NCI-H1048 (cell line): ENCODE results near the gene TMEM80.

Experiments
- DNase-seq: peaks from one replicate; lab custom pipeline; 2025; lab: John Stamatoyannopoulos, UW

Gene TMEM80

DNA sequence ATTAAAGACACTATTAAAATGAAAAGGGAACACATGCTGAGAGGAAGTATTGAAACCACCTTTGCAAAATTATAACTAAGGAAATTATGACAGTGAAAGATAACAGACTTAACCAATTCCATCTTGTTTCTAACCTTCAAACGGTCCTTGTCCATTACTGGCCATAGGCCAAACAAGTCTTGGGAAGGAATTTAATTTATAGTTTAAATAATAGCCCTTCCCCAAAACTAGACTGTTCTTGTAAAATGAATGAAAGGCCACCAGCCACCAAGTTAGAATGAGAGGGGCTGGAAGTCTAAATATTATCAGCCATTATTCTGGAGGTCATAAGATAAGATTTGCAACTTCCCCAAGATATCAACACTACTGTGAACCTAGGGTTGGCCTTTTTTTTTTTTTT is 49.8 kb downstream of the TMEM80 start:
- DNase-seq = no peak

DNA sequence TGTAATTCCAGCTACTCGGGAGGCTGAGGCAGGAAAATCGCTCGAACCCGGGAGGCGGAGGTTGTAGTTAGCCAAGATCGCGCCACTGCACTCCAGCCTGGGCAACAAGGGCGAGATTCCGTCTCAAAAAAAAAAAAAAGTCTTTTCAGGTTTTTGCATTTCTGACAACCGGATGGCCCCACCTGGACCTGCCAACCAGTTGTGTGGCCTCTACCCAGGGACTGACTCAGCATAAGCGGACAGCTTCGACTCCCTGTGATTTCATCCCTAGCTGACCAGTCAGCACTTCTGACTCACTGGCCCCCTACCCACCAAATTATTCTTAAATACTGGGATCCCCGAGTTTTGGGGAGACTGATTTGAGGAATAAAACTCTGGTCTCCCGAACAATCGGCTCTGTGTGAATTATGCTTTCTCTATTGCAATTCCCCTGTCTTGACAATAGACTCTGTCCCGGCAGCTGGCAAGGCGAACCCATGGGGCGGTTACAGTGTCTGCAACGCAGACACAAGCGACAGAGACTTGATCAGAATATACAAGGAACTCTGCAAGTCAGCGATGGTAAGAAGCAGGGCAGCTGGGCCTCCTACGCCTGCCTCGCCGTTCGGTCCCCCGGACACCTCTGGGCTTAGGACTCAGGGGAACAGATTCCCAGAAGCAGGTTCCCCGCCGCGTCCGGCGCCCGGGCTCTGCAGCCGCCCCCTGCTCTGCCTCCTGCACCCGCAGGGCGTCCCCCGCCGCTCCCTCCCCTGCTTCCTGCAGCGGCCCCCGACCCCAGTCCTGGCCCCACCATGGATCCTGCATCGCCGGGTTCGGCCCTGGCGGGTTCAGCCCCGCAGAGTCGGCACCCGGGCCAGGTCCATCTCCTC is 50.9 kb downstream of the TMEM80 start:
- no peak for DNase-seq

DNA sequence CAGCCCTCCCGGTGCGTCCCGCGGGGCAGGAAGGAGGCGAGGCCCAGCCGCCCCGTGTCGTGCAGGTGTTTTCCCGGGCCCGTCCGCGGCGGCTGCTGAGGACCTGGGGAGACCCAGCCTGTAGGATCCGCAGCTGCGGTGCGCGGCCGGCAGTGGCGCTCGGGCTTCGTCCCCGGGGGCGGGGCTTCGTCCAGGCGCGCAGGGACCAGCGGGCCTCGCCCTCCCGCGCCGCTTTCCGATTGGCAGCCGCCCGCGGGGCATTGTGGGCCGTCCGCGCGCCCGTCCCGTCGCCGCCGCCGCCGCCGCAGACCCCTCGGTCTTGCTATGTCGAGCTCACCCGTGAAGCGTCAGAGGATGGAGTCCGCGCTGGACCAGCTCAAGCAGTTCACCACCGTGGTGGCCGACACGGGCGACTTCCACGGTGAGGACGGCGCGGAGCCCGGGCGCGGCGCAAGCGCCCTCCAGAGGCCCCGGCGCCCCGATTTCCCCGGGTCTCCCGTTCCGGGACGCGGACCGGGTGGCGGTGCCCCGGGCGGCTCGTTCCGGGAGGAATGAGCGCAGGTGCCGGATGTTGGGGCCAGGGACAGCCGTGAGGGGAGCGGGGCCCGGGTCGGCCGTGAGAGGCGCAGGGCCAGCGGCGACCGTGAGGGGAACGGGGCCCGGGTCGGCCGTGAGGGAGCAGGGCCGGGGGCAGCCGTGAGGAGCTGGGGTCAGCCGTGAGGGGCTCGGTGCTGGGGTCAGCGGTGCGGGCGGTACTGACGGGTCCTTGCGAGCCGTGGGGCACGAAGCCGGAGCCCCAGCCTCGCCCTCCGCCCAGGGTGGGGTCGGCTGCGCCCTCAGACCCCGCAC is 51.8 kb downstream of the TMEM80 start, which contains the start of gene TALDO1:
Gene TALDO1 (plus strand): TSS at position 307 of the 849 bp plus-strand sequence. CDS start 18 bp downstream, at position 325.
- DNase-seq = peak; percentile 90

DNA sequence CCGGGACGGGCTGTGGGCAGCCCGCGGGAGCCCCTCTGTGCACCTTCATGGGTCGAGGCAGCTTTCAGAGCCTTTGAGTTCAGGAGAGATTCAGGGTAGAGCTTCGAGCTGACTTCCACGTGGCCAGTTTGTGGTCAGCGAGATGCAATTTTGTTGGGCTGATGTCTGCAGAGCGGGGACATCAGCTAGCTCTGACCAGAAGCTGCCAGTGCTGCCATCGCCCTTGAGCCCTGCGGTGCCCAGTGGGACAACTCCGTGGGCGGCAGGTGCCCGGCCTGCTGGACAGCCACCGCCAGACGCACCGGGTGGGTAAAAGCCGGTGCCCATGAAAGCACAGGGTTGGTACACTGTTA is 52.4 kb downstream of the TMEM80 start:
- DNase-seq = no peak

DNA sequence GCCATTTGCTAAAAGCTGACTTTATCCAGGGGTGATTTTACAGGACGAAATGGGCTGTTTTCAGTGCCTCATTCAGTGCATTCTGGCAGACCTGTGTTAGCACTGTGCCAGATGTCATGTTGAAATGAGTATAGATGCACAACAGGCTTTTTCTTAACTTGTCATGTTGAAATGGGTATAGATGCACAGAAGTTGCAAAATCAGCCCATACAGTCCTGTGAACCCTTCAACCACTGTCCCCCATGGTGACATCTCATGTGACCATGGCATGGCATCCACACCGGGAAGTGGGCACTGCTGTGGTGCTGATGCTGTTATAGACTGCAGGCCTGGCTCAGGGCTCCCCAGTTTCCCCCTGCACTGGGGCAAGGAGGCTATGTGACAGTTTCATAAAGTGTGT is 54.1 kb downstream of the TMEM80 start:
- DNase-seq = no peak
